ENCODE measurements around the gene ATG7. TPM values are rescaled to one million over a fixed set of nuclear protein-coding genes. Genes with fewer than 3 reads are reported as not detected.
A peak's percentile ranks its signal among the peaks of the same experiment; 100 is the strongest.

Gene ATG7
- total and polyA plus RNA-seq, 11 donors = 4.4 to 45.1 (median 14.4) TPM

GRCh38 chr3:11331101-11331500, 58.9 kb downstream of the ATG7 start:
- no peaks in the 10 kb centered on the region for H3K4me1 ChIP-seq
- intact Hi-C loops (cut with DNase I) = loop anchor here in 9 of 10 donors (5.0 to 10.0 kb wide), 11 partner anchors 89 to 576 kb away; partner anchors contain the start of gene HRH1 (in 5 of the 9)
- H3K36me3 ChIP-seq = peaks cover 0 to 83% (median 30%) of the 10 kb centered on the region in 9 donors

GRCh38 chr3:11335056-11335608, 62.9 kb downstream of the ATG7 start:
- no peaks in the 10 kb centered on the region for H3K27me3 ChIP-seq
- peaks cover 0 to 56% (median 12%) of the 10 kb centered on the region in 9 donors for H3K36me3 ChIP-seq
- H3K4me1 ChIP-seq = no peaks in the 10 kb centered on the region
- no peak overlapping the region for H3K4me3 ChIP-seq
- no peak overlapping the region for H3K27ac ChIP-seq
- no peaks in the 10 kb centered on the region for H3K9me3 ChIP-seq
- peak; percentile 42 to 75 (median 60) for TF ChIP-seq CTCF (IDR thresholded peaks at IDR 0.05)
- TF ChIP-seq POLR2A (IDR thresholded peaks at IDR 0.05) = no peak
- intact Hi-C loops (cut with DNase I) = loop anchor here (1.0 to 10.0 kb wide), 16 partner anchors 96 to 580 kb away; partner anchors contain the start of gene HRH1 (in 6 of the 10)
- ATAC-seq = peak in 3 of 4 donors; percentile 48 to 67 (median 59)
- WGBS, 4 donors = 43 to 51% (median 47%) methylated on average over 4 of the region's 4 CpGs
- no peak for DNase-seq

More at GRCh38 chr3:11331101-11331500, 58.9 kb downstream of the ATG7 start:
- DNase-seq (no peak), ATAC-seq (no peak)
- Histone ChIP-seq H3K27me3 (no peaks in the 10 kb centered on the region), H3K27ac (no peak overlapping the region), H3K9me3 (no peaks in the 10 kb centered on the region), H3K4me3 (no peak overlapping the region)
- 24 to 65% (median 37%) methylated on average over 1 of the region's 1 CpG for WGBS, 4 donors
- TF ChIP-seq CTCF (IDR thresholded peaks at IDR 0.05) = no peak

- peaks cover 0 to 47% (median 36%) of the 10 kb centered on the region in 9 donors for H3K36me3 ChIP-seq
- ATAC-seq = no peak
Observed at GRCh38 chr3:11339541-11339940, 67.3 kb downstream of the ATG7 start.

More at GRCh38 chr3:11339541-11339940, 67.3 kb downstream of the ATG7 start:
- Histone ChIP-seq H3K27me3 (no peaks in the 10 kb centered on the region), H3K4me3 (no peak overlapping the region), H3K9me3 (no peaks in the 10 kb centered on the region), H3K4me1 (no peaks in the 10 kb centered on the region), H3K27ac (no peak overlapping the region)
- no peak for DNase-seq
- no peak for TF ChIP-seq CTCF (IDR thresholded peaks at IDR 0.05)
- no peak for TF ChIP-seq POLR2A (IDR thresholded peaks at IDR 0.05)
- intact Hi-C loops (cut with DNase I) = loop anchor here (5.0 to 10.0 kb wide), 11 partner anchors 102 to 585 kb away; partner anchors contain the start of gene HRH1 (in 5 of the 10)
- WGBS, 4 donors = 59 to 68% (median 64%) methylated on average over 3 of the region's 3 CpGs

All from heart left ventricle (tissue), 16 donors.